ENCODE measurements around the gene MYO19. TPM values are rescaled to one million over a fixed set of nuclear protein-coding genes. Genes with fewer than 3 reads are reported as not detected.

MYO19 gene
- total and polyA plus RNA-seq, 2 of the 4 experiments (the other 2 are of a cell fraction) = 35.8 to 55.6 TPM

DNA sequence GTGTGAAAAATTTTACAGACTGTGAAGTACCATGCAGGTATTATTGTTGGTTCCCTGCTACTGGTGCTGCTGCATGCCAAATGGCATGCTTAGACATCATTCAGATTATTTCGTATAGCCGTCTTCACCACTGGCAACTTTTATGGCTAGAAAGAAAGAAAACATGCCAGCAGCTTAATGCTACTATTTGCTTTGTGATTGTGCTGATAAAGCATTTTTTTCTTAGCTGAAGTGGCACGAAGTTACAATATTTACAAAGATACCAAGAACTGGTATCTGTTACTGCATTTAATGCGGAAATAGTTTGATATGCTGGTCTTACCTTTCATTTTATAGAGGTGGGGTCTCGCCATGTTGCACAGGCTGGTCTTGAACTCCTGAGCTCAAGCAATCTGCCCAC, 40.0 kb downstream of the MYO19 start:
- H3K18ac ChIP-seq (ENCODE audit: low read depth, low read length) = no peak overlapping the region
- H3K9ac ChIP-seq (ENCODE audit: low read depth, low read length) = no peak overlapping the region
- H4K20me1 ChIP-seq (ENCODE audit: insufficient read depth, low read length) = no peaks in the 10 kb centered on the region; the same call in 1 of the 2 replicates
- no peak overlapping the region for H4K91ac ChIP-seq (ENCODE audit: insufficient read depth, low read depth, low read length)
- in situ Hi-C loops (cut with MboI; ENCODE audit: low sequenced_read_pairs) (no loop called here), intact Hi-C loops (cut with micrococcal nuclease) (no loop called here), dilution Hi-C loops (cut with HindIII; ENCODE audit: low sequenced_read_pairs, unreplicated experiment) (no loop called here)
- H2BK120ac ChIP-seq (ENCODE audit: low read depth, low read length) = no peak overlapping the region
- H2BK5ac ChIP-seq (ENCODE audit: low read depth, low read length, poor library complexity, severe bottlenecking) = no peak overlapping the region
- H4K8ac ChIP-seq (ENCODE audit: low read depth in 2 of 2, low read length in 2 of 2) = no peak overlapping the region
- BruUV-seq (replicated peaks) = no TSS peak
- no peak overlapping the region for H2AK5ac ChIP-seq (ENCODE audit: low read depth, low read length)
- H3K9me1 ChIP-seq (ENCODE audit: insufficient read depth, low read length) = peaks cover 3% of the 10 kb centered on the region; the same call in 1 of the 2 replicates
- DNase-seq = no peak
- H3K36me3 ChIP-seq (ENCODE audit: control insufficient read depth, insufficient read depth, low read length) = peaks cover 49% of the 10 kb centered on the region
- ATAC-seq (ENCODE audit: low read depth) = no peak
- no peak overlapping the region for H3K4me2 ChIP-seq (ENCODE audit: low read depth, low read length)
- ChIA-PET POLR2A (ENCODE audit: unreplicated experiment) (no interaction called here), CTCF (interaction anchor here (0.9 kb wide), 1 partner anchor 11 kb away, joined by 3 read pairs; no protein-coding TSS in a partner anchor)
- H3K27me3 ChIP-seq (ENCODE audit: control insufficient read depth, insufficient read depth, low read length) = no peaks in the 10 kb centered on the region
- no peak overlapping the region for H3K27ac ChIP-seq (ENCODE audit: insufficient read depth, low read length)
- H2AFZ ChIP-seq (replicated peaks; ENCODE audit: low read length, poor library complexity) = no peak overlapping the region
- TF ChIP-seq RCOR1 (IDR thresholded peaks at IDR 0.05; ENCODE audit: insufficient replicate concordance, low read length) (no peak), MXI1 (IDR thresholded peaks at IDR 0.05; ENCODE audit: borderline replicate concordance, low read depth, low read length) (no peak), MAFK (IDR thresholded peaks at IDR 0.05; ENCODE audit: low read depth, low read length) (peak; percentile 96)
- no peak overlapping the region for H2AK9ac ChIP-seq (replicated peaks; ENCODE audit: low read depth, low read length, poor library complexity)
- WGBS, 2 experiments (ENCODE audit: extremely low coverage in 2 of 2, insufficient read length in 1 of 2) = no CpG with 5 or more reads among the region's 5 CpGs
- no peak overlapping the region for H2BK20ac ChIP-seq (ENCODE audit: low read depth, low read length)
- H3K56ac ChIP-seq (ENCODE audit: extremely low read depth, insufficient read depth, low read length) = no peak overlapping the region
- no peak overlapping the region for H3K4me3 ChIP-seq (ENCODE audit: insufficient read depth, low read depth, low read length)
- H3K23ac ChIP-seq (ENCODE audit: low read depth, low read length) = no peak overlapping the region
- H2BK15ac ChIP-seq (ENCODE audit: low read depth, low read length) = no peak overlapping the region
- H3K4me1 ChIP-seq (ENCODE audit: control insufficient read depth, insufficient read depth, low read length) = no peaks in the 10 kb centered on the region
- H3K79me1 ChIP-seq (ENCODE audit: low read depth in 1 of 2, low read length in 2 of 2) = peaks cover 21 to 24% of the 10 kb centered on the region in 2 experiments
- H3K4ac ChIP-seq (ENCODE audit: low read depth, low read length) = no peak overlapping the region
- H3K14ac ChIP-seq (replicated peaks; ENCODE audit: low read depth, low read length) = no peak overlapping the region
- no peaks in the 10 kb centered on the region for H3K9me3 ChIP-seq (ENCODE audit: control insufficient read depth, insufficient read depth, low read length)
- H4K5ac ChIP-seq (ENCODE audit: low read depth, low read length) = no peak overlapping the region

Measured in IMR-90 (cell line).